HK-2 (cell line): ENCODE data around the gene BMERB1.

Experiments
- DNase-seq: peaks from one replicate; pipeline ENCODE4 v3.0.0-alpha.2; 2018; ENCODE audit not compliant: unreplicated experiment

BMERB1 gene

GRCh38 chr16:15611610-15612009, 177.2 kb downstream of the BMERB1 start:
- no peak for DNase-seq

GRCh38 chr16:15613676-15614075, 179.3 kb downstream of the BMERB1 start:
- DNase-seq = no peak

- DNase-seq = no peak
Measured at GRCh38 chr16:15616012-15616411, 181.6 kb downstream of the BMERB1 start.

GRCh38 chr16:15616475-15617165, 182.2 kb downstream of the BMERB1 start:
- DNase-seq = no peak

- DNase-seq = no peak
Measured at GRCh38 chr16:15617901-15618300, 183.5 kb downstream of the BMERB1 start.

GRCh38 chr16:15618392-15618791, 184.0 kb downstream of the BMERB1 start:
- peak; percentile 41 for DNase-seq

GRCh38 chr16:15620611-15621195, 186.3 kb downstream of the BMERB1 start:
- no peak for DNase-seq

- DNase-seq = no peak
Measured at GRCh38 chr16:15621456-15621855, 187.1 kb downstream of the BMERB1 start.

- no peak for DNase-seq
Measured at GRCh38 chr16:15621889-15622288, 187.5 kb downstream of the BMERB1 start.

GRCh38 chr16:15631730-15632409, 197.5 kb downstream of the BMERB1 start:
- DNase-seq = no peak

- DNase-seq = no peak
Measured at GRCh38 chr16:15635926-15636325, 201.5 kb downstream of the BMERB1 start.

- no peak for DNase-seq
Measured at GRCh38 chr16:15636392-15636873, 202.0 kb downstream of the BMERB1 start.
